HL-60 (cell line): ENCODE results near the gene SCUBE2.

ENCODE experiments used
- DNase-seq, 2 experiments: peaks; one replicate each; pipeline ENCODE4 v3.0.0-alpha.2; 2010 to 2020; ENCODE audit warnings: low read depth in 1 of 2, low spot score in 1 of 2
- H3K27ac ChIP-seq: fragments of 250-450 bp; sonication (Bioruptor Pico); replicated peaks from 2 replicates; pipeline ENCODE4 v1.5.1; 2020; ENCODE audit warnings: mild to moderate bottlenecking, moderate library complexity
- H3K27me3 ChIP-seq: fragments of 250-450 bp; sonication (Bioruptor Pico); 2 replicates; pipeline ENCODE4 v1.5.1; 2021; ENCODE audit warnings: mild to moderate bottlenecking, moderate library complexity; ENCODE audit not compliant: insufficient read depth, poor library complexity, severe bottlenecking
- H3K4me3 ChIP-seq: replicated peaks from 2 replicates; pipeline ENCODE4 v1.5.1; 2011; ENCODE audit warnings: mild to moderate bottlenecking, control low read depth, low read length; ENCODE audit not compliant: insufficient read depth
- CTCF ChIP-seq: IDR thresholded peaks from one replicate; pipeline ENCODE4 v1.5.1; 2011; ENCODE audit warnings: low read length, control low read depth, inconsistent platforms; ENCODE audit not compliant: insufficient read depth
- GABPA ChIP-seq: IDR thresholded peaks from 2 replicates; pipeline ENCODE4 v1.6.1; 2012; ENCODE audit warnings: low read depth
- POLR2AphosphoS5 ChIP-seq: IDR thresholded peaks from 2 replicates; pipeline ENCODE4 v1.6.1; 2012; ENCODE audit warnings: low read depth
- REST ChIP-seq: IDR thresholded peaks from 2 replicates; pipeline ENCODE4 v1.6.1; 2012; ENCODE audit warnings: low read depth; ENCODE audit not compliant: insufficient replicate concordance
- SPI1 ChIP-seq: IDR thresholded peaks from 2 replicates; pipeline ENCODE4 v1.6.1; 2012; ENCODE audit warnings: low read depth, mild to moderate bottlenecking, borderline replicate concordance

The SCUBE2 gene

GRCh38 chr11:9057888-9058287 is 33.5 kb downstream of the SCUBE2 start:
- Histone ChIP-seq H3K27ac (no peak overlapping the region), H3K27me3 (no peaks in the 10 kb centered on the region), H3K4me3 (no peak overlapping the region)
- DNase-seq = no peak
- no peak for TF ChIP-seq REST
- TF ChIP-seq GABPA = no peak
- TF ChIP-seq POLR2AphosphoS5 = no peak
- TF ChIP-seq CTCF = no peak
- TF ChIP-seq SPI1 = no peak

GRCh38 chr11:9057007-9057406 is 34.4 kb downstream of the SCUBE2 start:
- no peak for DNase-seq
- no peak overlapping the region for H3K27ac ChIP-seq
- no peak for TF ChIP-seq CTCF
- no peak for TF ChIP-seq REST
- TF ChIP-seq GABPA = no peak
- no peak for TF ChIP-seq POLR2AphosphoS5
- TF ChIP-seq SPI1 = no peak
- no peak overlapping the region for H3K4me3 ChIP-seq
- no peaks in the 10 kb centered on the region for H3K27me3 ChIP-seq

GRCh38 chr11:9056467-9056866 is 34.9 kb downstream of the SCUBE2 start:
- no peak overlapping the region for H3K27ac ChIP-seq
- no peak for DNase-seq
- no peak overlapping the region for H3K4me3 ChIP-seq
- no peaks in the 10 kb centered on the region for H3K27me3 ChIP-seq
- TF ChIP-seq REST (no peak), POLR2AphosphoS5 (no peak), CTCF (no peak), SPI1 (no peak), GABPA (no peak)
